Vagina (tissue), 2 donors: ENCODE measurements around the gene DAPK2. TPM values are rescaled to one million over a fixed set of nuclear protein-coding genes. Genes with fewer than 3 reads are reported as not detected.

Source experiments
- DNase-seq, 2 donors: peaks; one replicate each; pipeline ENCODE4 v3.0.0-alpha.2; 2017; ENCODE audit errors: extremely low spot score in 2 of 2
- H3K27ac ChIP-seq: fragments of 200-600 bp; sonication (generic); one replicate; pipeline ENCODE4 v1.5.1; 2019
- H3K27me3 ChIP-seq: fragments of 200-600 bp; sonication (generic); one replicate; pipeline ENCODE4 v1.5.1; 2019
- H3K36me3 ChIP-seq, 2 donors: fragments of 200-600 bp; sonication (generic); one replicate each; pipeline ENCODE4 v1.5.1; 2017 to 2019
- H3K4me1 ChIP-seq: fragments of 200-600 bp; sonication (generic); one replicate; pipeline ENCODE4 v1.5.1; 2019
- H3K4me3 ChIP-seq, 2 donors: fragments of 200-600 bp; sonication (generic); 1 replicate in 1 of 2; 2 replicates in 1 of 2; pipeline ENCODE4 v1.5.1; 2016 to 2019
- H3K9me3 ChIP-seq: fragments of 200-600 bp; sonication (generic); one replicate; pipeline ENCODE4 v1.5.1; 2019
- CTCF ChIP-seq, 3 experiments: fragments of 450-650 bp in 2 of 3; fragments of 200-600 bp in 1 of 3; sonication (generic) in 1 of 3; IDR thresholded peaks; one replicate each; pipeline ENCODE4 v1.5.1; 2017 to 2019; ENCODE audit warnings: antibody characterized with exemption in 3 of 3, mild to moderate bottlenecking in 2 of 3, moderate library complexity in 2 of 3
- POLR2A ChIP-seq, 2 donors: fragments of 450-650 bp; IDR thresholded peaks; one replicate each; pipeline ENCODE4 v1.6.1; 2017; ENCODE audit warnings: antibody characterized with exemption in 2 of 2, mild to moderate bottlenecking in 2 of 2, moderate library complexity in 2 of 2
- POLR2AphosphoS5 ChIP-seq, 2 donors: sonication (generic); formaldehyde crosslinking; IDR thresholded peaks; one replicate each; pipeline ENCODE4 v1.9.0; 2017; ENCODE audit warnings: antibody characterized with exemption in 2 of 2, mild to moderate bottlenecking in 2 of 2, low read depth in 1 of 2; ENCODE audit not compliant: insufficient read depth in 1 of 2
- intact Hi-C: fragments of 100-400 bp; cut with DNase I; formaldehyde crosslinking; loops from one replicate; pipeline ENCODE4 v1.15.1; 2023
- microRNA counts, 2 donors: library from miRNA; unstranded; fragments of <30 nt; microRNA quantifications; one replicate each; lab custom pipeline; 2016 to 2017
- microRNA-seq: library from miRNA; unstranded; fragments of <30 nt; microRNA quantifications from one replicate; pipeline ENCODE4, GENCODE V29; 2017; ENCODE audit warnings: borderline number of aligned reads, borderline replicate concordance
- small RNA-seq: library from RNA; depleted of rRNA; stranded (forward); fragments of <200 nt; gene quantifications from one replicate; pipeline ENCODE3, GENCODE V24; 2016
- total RNA-seq: library from RNA; depleted of rRNA; stranded (reverse); fragments of >200 nt; gene quantifications from one replicate; pipeline ENCODE4 v1.2.3, GENCODE V29; 2016

Gene DAPK2
- total RNA-seq, 1 donor from 2014 or later, result 50.3 TPM

GRCh38 chr15:63858881-63859280, 187.4 kb downstream of the DAPK2 start:
- Histone ChIP-seq H3K27me3 (no peaks in the 10 kb centered on the region), H3K27ac (no peak overlapping the region), H3K36me3 (no peaks in the 10 kb centered on the region), H3K9me3 (no peaks in the 10 kb centered on the region), H3K4me1 (no peaks in the 10 kb centered on the region), H3K4me3 (no peak overlapping the region)
- intact Hi-C loops, result no loop called here
- DNase-seq, result no peak
- TF ChIP-seq POLR2A (IDR thresholded peaks at IDR 0.05), result no peak
- TF ChIP-seq POLR2AphosphoS5 (IDR thresholded peaks at IDR 0.05; ENCODE audit: insufficient read depth in 1 of 2, low read depth in 1 of 2), result no peak
- no peak for TF ChIP-seq CTCF (IDR thresholded peaks at IDR 0.05)

- DNase-seq, result no peak
- Histone ChIP-seq H3K9me3 (no peaks in the 10 kb centered on the region), H3K36me3 (no peaks in the 10 kb centered on the region), H3K4me1 (no peaks in the 10 kb centered on the region), H3K27ac (no peak overlapping the region), H3K4me3 (no peak overlapping the region), H3K27me3 (no peaks in the 10 kb centered on the region)
- intact Hi-C loops, result no loop called here
- TF ChIP-seq CTCF (IDR thresholded peaks at IDR 0.05) (no peak), POLR2A (IDR thresholded peaks at IDR 0.05) (no peak), POLR2AphosphoS5 (IDR thresholded peaks at IDR 0.05; ENCODE audit: insufficient read depth in 1 of 2, low read depth in 1 of 2) (no peak)
Observed at GRCh38 chr15:63858448-63858847, 187.8 kb downstream of the DAPK2 start.

- H3K36me3 ChIP-seq, result no peaks in the 10 kb centered on the region
- TF ChIP-seq POLR2A (IDR thresholded peaks at IDR 0.05), result no peak
- no peak for TF ChIP-seq POLR2AphosphoS5 (IDR thresholded peaks at IDR 0.05; ENCODE audit: insufficient read depth in 1 of 2, low read depth in 1 of 2)
- no peak for TF ChIP-seq CTCF (IDR thresholded peaks at IDR 0.05)
- no peak overlapping the region for H3K27ac ChIP-seq
- H3K4me1 ChIP-seq, result no peaks in the 10 kb centered on the region
- H3K4me3 ChIP-seq, result no peak overlapping the region
- DNase-seq, result no peak
- H3K9me3 ChIP-seq, result no peaks in the 10 kb centered on the region
- intact Hi-C loops, result no loop called here
- H3K27me3 ChIP-seq, result no peaks in the 10 kb centered on the region
Observed at GRCh38 chr15:63857461-63857856, 188.8 kb downstream of the DAPK2 start.

MicroRNAs within 50 kb of the gene (microRNA counts, 767-probe panel; counts per million panel counts)
- 238 to 261 counts per million in 2 donors for microRNA hsa-miR-422a (lab: Ali Mortazavi, UCI)

Small RNA genes within 50 kb of the gene (microRNA-seq; reads per million reads assigned to microRNA genes)
- not detected for gene MIR422A

Small RNA genes within 50 kb of the gene (small RNA-seq; reads per million reads assigned to genes)
- gene AC015914.2, result not detected
- not detected for gene MIR422A

Other genes starting within 250 kb of the DAPK2 start
- gene HERC1, start 212.5 kb downstream of the DAPK2 start, total RNA-seq, result 99.4 TPM
- 36.1 TPM for gene CIAO2A, start 47.4 kb upstream of the DAPK2 start, total RNA-seq
- 92.8 TPM for gene SNX1, start 49.5 kb upstream of the DAPK2 start, total RNA-seq
- not detected for gene SNX22, start 105.2 kb upstream of the DAPK2 start, total RNA-seq
- 451 TPM for gene PPIB, start 116.5 kb upstream of the DAPK2 start, total RNA-seq